K562 (cell line): ENCODE results near the gene PDE9A. TPM values are rescaled to one million over a fixed set of nuclear protein-coding genes. Genes with fewer than 3 reads are reported as not detected.
A peak's percentile ranks its signal among the peaks of the same experiment; 100 is the strongest.

Experiments
- ATAC-seq: fragments of 200-7000 bp; cut with Tn5 transposase; 3 replicates; pipeline ENCODE4 v1.9.1; 2020; ENCODE audit warnings: moderate library complexity
- BruUV-seq: library from RNA; stranded (reverse); fragments of 400-500 nt; replicated peaks from 2 replicates; lab custom pipeline; 2021; lab: Mats Ljungman, UMichigan
- CTCF ChIA-PET: fragments of 300-600 bp; formaldehyde crosslinking; extraction: SDS; loops from one replicate; lab custom pipeline; 2021; ENCODE audit warnings: low intra/inter-chr PET ratio; lab: Yijun Ruan, JAX
- POLR2A ChIA-PET: fragments of 300-600, 350-650 bp; sonication (Branson Sonifier 250); formaldehyde crosslinking; extraction: SDS; loops from one replicate; lab custom pipeline; 2021; ENCODE audit warnings: antibody characterized with exemption, inconsistent platforms; lab: Yijun Ruan, JAX
- DNase-seq, 4 experiments: peaks; one replicate each; pipeline versions ENCODE4 v3.0.0 to v3.0.0-alpha.2; 2011 to 2018; ENCODE audit warnings: low spot score in 3 of 4, mixed read lengths in 3 of 4; ENCODE audit errors: extremely low read depth in 1 of 4
- FAIRE-seq: peaks from 2 replicates; lab custom pipeline; 2011; peaks lifted over from hg19 to GRCh38; lab: Jason Lieb, UNC
- H2AFZ ChIP-seq: 2 replicates; pipeline ENCODE4 v1.6.0; 2011; ENCODE audit warnings: low read depth, low read length, control low read depth, inconsistent platforms
- H3K27ac ChIP-seq: fragments of 200-600 bp; 3 replicates; pipeline ENCODE4 v1.8.0; 2011; ENCODE audit warnings: low read depth, mild to moderate bottlenecking, control low read depth, inconsistent platforms, low read length, moderate library complexity, mixed read lengths; ENCODE audit errors: extremely low read depth
- H3K27me3 ChIP-seq, 2 experiments: fragments of 300-600 bp in 1 of 2; 2 replicates in 1 of 2; 3 replicates in 1 of 2; pipeline versions ENCODE4 v1.6.0 to v1.8.0; 2011; ENCODE audit warnings: inconsistent platforms in 2 of 2, low read length in 2 of 2, mild to moderate bottlenecking in 1 of 2, mixed read lengths in 1 of 2, moderate library complexity in 1 of 2; ENCODE audit not compliant: control insufficient read depth in 2 of 2, insufficient read depth in 2 of 2
- H3K36me3 ChIP-seq: fragments of 300-600 bp; 3 replicates; pipeline ENCODE4 v1.8.0; 2011; ENCODE audit warnings: mild to moderate bottlenecking, low read length, inconsistent platforms; ENCODE audit not compliant: control insufficient read depth, insufficient read depth
- H3K4me1 ChIP-seq, 2 experiments: fragments of 200-600 bp in 1 of 2; replicated peaks in 1 of 2; 2 replicates in 1 of 2; 3 replicates in 1 of 2; pipeline versions ENCODE4 v1.5.1 to v1.8.0; 2011; ENCODE audit warnings: inconsistent platforms in 2 of 2, low read length in 2 of 2, mild to moderate bottlenecking in 1 of 2, mixed read lengths in 1 of 2, moderate library complexity in 1 of 2; ENCODE audit not compliant: control insufficient read depth in 2 of 2, insufficient read depth in 2 of 2
- H3K4me2 ChIP-seq: 2 replicates; pipeline ENCODE4 v1.6.1; 2011; ENCODE audit warnings: low read length, control low read depth, inconsistent platforms, mixed read lengths; ENCODE audit not compliant: insufficient read depth
- H3K4me3 ChIP-seq: fragments of 200-600 bp; sonication (generic), shearing (Covaris generic); 2 replicates; pipeline ENCODE4 v1.5.1; 2016; ENCODE audit warnings: control low read depth, inconsistent platforms
- H3K79me2 ChIP-seq: fragments of 200-600 bp; 3 replicates; pipeline ENCODE4 v1.8.0; 2011; ENCODE audit warnings: low read length, inconsistent platforms; ENCODE audit not compliant: control insufficient read depth, insufficient read depth
- H3K9ac ChIP-seq, 2 experiments: 2 replicates each; pipeline versions ENCODE4 v1.6.0 to v1.6.1; 2011; ENCODE audit warnings: low read depth in 2 of 2, low read length in 2 of 2, control low read depth in 1 of 2, inconsistent platforms in 1 of 2, mild to moderate bottlenecking in 1 of 2, mixed read lengths in 1 of 2; ENCODE audit not compliant: insufficient read depth in 1 of 2
- H3K9me1 ChIP-seq: one replicate; pipeline ENCODE4 v1.6.0; 2011; ENCODE audit warnings: inconsistent platforms, mild to moderate bottlenecking, low read length, moderate library complexity; ENCODE audit not compliant: control insufficient read depth, insufficient read depth
- H3K9me3 ChIP-seq: replicated peaks from 2 replicates; pipeline ENCODE4 v1.5.1; 2011; ENCODE audit warnings: low read depth, low read length, inconsistent platforms; ENCODE audit not compliant: control insufficient read depth, insufficient read depth
- H4K20me1 ChIP-seq: replicated peaks from 2 replicates; pipeline ENCODE4 v1.6.1; 2011; ENCODE audit warnings: low read length, inconsistent platforms, mixed read lengths; ENCODE audit not compliant: control insufficient read depth, insufficient read depth
- BACH1 ChIP-seq: fragments of 200-800 bp; sonication (Bioruptor generic); IDR thresholded peaks from 2 replicates; pipeline ENCODE4 v1.6.1; 2016; ENCODE audit warnings: missing genetic modification characterization, missing compliant biosample characterization
- CBFA2T2 ChIP-seq: fragments of 450-650 bp; conservative IDR thresholded peaks from 2 replicates; pipeline ENCODE4 v1.6.1; 2017; ENCODE audit warnings: mild to moderate bottlenecking
- CBFA2T3 ChIP-seq: fragments of 450-650 bp; IDR thresholded peaks from 2 replicates; pipeline ENCODE4 v1.6.1; 2017
- DPF2 ChIP-seq: fragments of 450-650 bp; IDR thresholded peaks from 2 replicates; pipeline ENCODE4 v1.6.1; 2016
- HIVEP1 ChIP-seq: fragments of 250-450 bp; sonication (Bioruptor Pico); IDR thresholded peaks from 2 replicates; pipeline ENCODE4 v1.4.0; 2020; ENCODE audit warnings: mild to moderate bottlenecking
- HNRNPK ChIP-seq: fragments of 200-400 bp; formaldehyde crosslinking; IDR thresholded peaks from one replicate; pipeline ENCODE4 v1.6.1; 2018; ENCODE audit warnings: mild to moderate bottlenecking, low read depth, low read length; ENCODE audit not compliant: poor library complexity, severe bottlenecking
- MCM2 ChIP-seq: fragments of 450-650 bp; IDR thresholded peaks from 2 replicates; pipeline ENCODE4 v1.6.1; 2017; ENCODE audit warnings: low read depth, mild to moderate bottlenecking
- MECOM ChIP-seq: fragments of 250-450 bp; sonication (Bioruptor Pico); IDR thresholded peaks from 2 replicates; pipeline ENCODE4 v1.8.0; 2022; ENCODE audit warnings: inconsistent platforms
- MIER1 ChIP-seq: fragments of 450-650 bp; IDR thresholded peaks from 2 replicates; pipeline ENCODE4 v1.6.1; 2016; ENCODE audit warnings: antibody characterized with exemption, mild to moderate bottlenecking, low read depth
- PRPF4 ChIP-seq: fragments of 200-400 bp; formaldehyde crosslinking; IDR thresholded peaks from one replicate; pipeline ENCODE4 v1.6.1; 2017; ENCODE audit warnings: low read length, low read depth, mild to moderate bottlenecking; ENCODE audit not compliant: insufficient read depth, poor library complexity, severe bottlenecking
- RAD21 ChIP-seq, 2 experiments: fragments of 250-450 bp in 1 of 2; fragments of 450-650 bp in 1 of 2; sonication (Bioruptor Pico) in 1 of 2; formaldehyde crosslinking in 1 of 2; IDR thresholded peaks in 1 of 2; conservative IDR thresholded peaks in 1 of 2; 2 replicates each; pipeline versions ENCODE4 v1.4.0 to v1.8.0; 2020 to 2022; ENCODE audit warnings: mild to moderate bottlenecking in 2 of 2, moderate library complexity in 1 of 2
- TAL1 ChIP-seq: fragments of 450-650 bp; IDR thresholded peaks from 2 replicates; pipeline ENCODE4 v1.6.1; 2016; ENCODE audit warnings: mild to moderate bottlenecking
- TEAD4 ChIP-seq, 2 experiments: sonication (generic) in 1 of 2; formaldehyde crosslinking in 1 of 2; IDR thresholded peaks; 2 replicates each; pipeline versions ENCODE4 v1.6.1 to v1.8.0; 2012 to 2022; ENCODE audit warnings: borderline replicate concordance in 1 of 2, inconsistent platforms in 1 of 2, low read length in 1 of 2, mild to moderate bottlenecking in 1 of 2, missing genetic modification reagents in 1 of 2
- TFAM ChIP-seq: fragments of 250-450 bp; sonication (Bioruptor Pico); conservative IDR thresholded peaks from 2 replicates; pipeline ENCODE4 v1.5.0; 2021; ENCODE audit warnings: mild to moderate bottlenecking, moderate library complexity
- ZNF146 ChIP-seq: IDR thresholded peaks from one replicate; pipeline ENCODE4 v1.6.1; 2018; ENCODE audit warnings: missing compliant biosample characterization; ENCODE audit not compliant: unreplicated experiment
- ZNF644 ChIP-seq: fragments of 200-800 bp; sonication (Bioruptor generic); IDR thresholded peaks from 2 replicates; pipeline ENCODE4 v1.6.1; 2016; ENCODE audit warnings: low read depth, missing genetic modification characterization, missing compliant biosample characterization
- ZNF764 ChIP-seq: fragments of 250-450 bp; sonication (Bioruptor Pico); IDR thresholded peaks from 2 replicates; pipeline ENCODE4 v1.4.0; 2020; ENCODE audit warnings: low read depth, mild to moderate bottlenecking, moderate library complexity
- WGBS: fragments of 100-300 bp; shearing (Covaris generic); methylation state at CpG from one replicate; pipeline ENCODE4 v1.1.6; 2016; ENCODE audit warnings: low coverage, mixed read lengths; ENCODE audit not compliant: insufficient coverage; ENCODE audit errors: missing lambda C conversion rate; 5-methylcytosine and 5-hydroxymethylcytosine counted together
- in situ Hi-C: fragments of 300-500 bp; cut with MboI; formaldehyde crosslinking; loops from 4 replicates; pipeline ENCODE4 v1.15.0; 2018; ENCODE audit warnings: inconsistent platforms, mixed read lengths
- intact Hi-C: fragments of 100-400 bp; cut with micrococcal nuclease; formaldehyde crosslinking; loops from 2 replicates; pipeline ENCODE4 v1.14.2; 2022
- polyA plus RNA-seq, 8 experiments: library from polyadenylated mRNA; depleted of rRNA in 4 of 8; stranded (reverse) in 5 of 8; unstranded in 3 of 8; fragments of >200 nt; fragmentation: Nextera tagmentation in 2 of 8; fragmentation: Illumina TruSeq in 1 of 8; extraction: Ambion mirVana in 2 of 8; extraction: Trizol in 1 of 8; gene quantifications; 2 replicates each; pipeline versions ENCODE4 v1.2.1 to v1.2.3, GENCODE V29; 2011 to 2014; ENCODE audit warnings: inconsistent platforms in 1 of 8, missing spikeins in 1 of 8
- total RNA-seq, 7 experiments: library from RNA; depleted of rRNA in 6 of 7; stranded (reverse); fragments of >200 nt in 6 of 7; fragmentation: Illumina TruSeq in 2 of 7; extraction: Trizol in 2 of 7; gene quantifications; 2 replicates each; pipeline versions ENCODE4 v1.2.1 to v1.2.3, GENCODE V29; 2011 to 2021; ENCODE audit warnings: low replicate concordance in 1 of 7
- TF ChIP-seq, protein P1 (sequence below): sonication (generic); formaldehyde crosslinking; IDR thresholded peaks from 2 replicates; pipeline ENCODE4 v1.8.1; 2023; ENCODE audit warnings: mild to moderate bottlenecking, missing genetic modification reagents

PDE9A gene
- total and polyA plus RNA-seq, 9 of the 15 experiments (the other 6 are each of a cell fraction or from before 2014, with no cell fraction given) = 0.07 to 0.27 TPM; not detected in 7

DNA sequence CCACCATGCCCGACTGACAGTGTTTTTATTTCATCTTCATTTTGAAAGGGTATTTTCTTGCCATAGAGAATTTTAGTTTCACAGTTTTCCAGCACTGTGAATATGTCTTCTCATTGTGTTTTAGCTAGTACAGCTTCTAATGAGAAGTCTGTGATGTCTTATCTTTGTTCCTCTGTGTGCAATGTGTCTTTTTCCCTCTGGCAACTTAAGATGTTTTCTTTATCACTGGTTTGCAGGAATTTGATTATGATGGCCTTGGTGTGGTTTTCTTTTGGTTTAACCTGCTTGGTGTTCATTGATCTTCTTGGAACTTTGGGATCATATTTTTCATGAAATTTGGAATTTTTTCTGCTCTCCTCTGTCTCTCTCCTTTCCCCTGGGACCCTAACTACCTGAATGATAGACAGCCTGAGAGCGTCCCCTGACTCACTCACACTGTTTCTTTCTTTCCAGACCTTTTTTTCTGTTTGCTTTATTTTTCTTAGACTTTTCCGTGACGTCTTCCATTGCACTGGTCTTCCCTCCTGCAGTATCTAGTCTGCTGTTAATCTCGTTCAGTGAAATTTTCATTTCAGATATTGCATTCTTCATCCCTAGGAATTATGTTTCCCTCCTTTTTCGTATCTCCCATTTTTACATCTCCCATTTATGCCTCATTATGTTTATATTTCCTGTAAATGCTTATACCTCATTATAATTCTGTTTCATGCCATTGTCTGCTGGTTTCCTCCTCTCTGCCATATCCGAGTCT, 48.5 kb downstream of the PDE9A start:
- no peaks in the 10 kb centered on the region for H4K20me1 ChIP-seq
- ChIA-PET CTCF (no interaction called here), POLR2A (no interaction called here)
- FAIRE-seq = peak; percentile 56
- intact Hi-C loops = loop anchor here (10.0 kb wide), 1 partner anchor 73 kb away; no protein-coding TSS in a partner anchor
- WGBS = 0% methylated on average over 6 of the region's 7 CpGs
- ATAC-seq = no peak
- H3K27me3 ChIP-seq = peaks cover 41 to 59% of the 10 kb centered on the region in 2 experiments
- DNase-seq = no peak
- no peak overlapping the region for H3K4me3 ChIP-seq
- H3K4me1 ChIP-seq = no peaks in the 10 kb centered on the region; a peak in 1 of 5 replicates
- H2AFZ ChIP-seq = no peak overlapping the region
- no peaks in the 10 kb centered on the region for H3K36me3 ChIP-seq
- no peak overlapping the region for H3K4me2 ChIP-seq
- no TSS peak for BruUV-seq
- H3K9me1 ChIP-seq = no peaks in the 10 kb centered on the region
- H3K79me2 ChIP-seq = no peaks in the 10 kb centered on the region
- H3K9me3 ChIP-seq = no peaks in the 10 kb centered on the region
- in situ Hi-C loops = no loop called here
- H3K9ac ChIP-seq = no peak overlapping the region
- no peak overlapping the region for H3K27ac ChIP-seq
- TF ChIP-seq, protein P1, sequence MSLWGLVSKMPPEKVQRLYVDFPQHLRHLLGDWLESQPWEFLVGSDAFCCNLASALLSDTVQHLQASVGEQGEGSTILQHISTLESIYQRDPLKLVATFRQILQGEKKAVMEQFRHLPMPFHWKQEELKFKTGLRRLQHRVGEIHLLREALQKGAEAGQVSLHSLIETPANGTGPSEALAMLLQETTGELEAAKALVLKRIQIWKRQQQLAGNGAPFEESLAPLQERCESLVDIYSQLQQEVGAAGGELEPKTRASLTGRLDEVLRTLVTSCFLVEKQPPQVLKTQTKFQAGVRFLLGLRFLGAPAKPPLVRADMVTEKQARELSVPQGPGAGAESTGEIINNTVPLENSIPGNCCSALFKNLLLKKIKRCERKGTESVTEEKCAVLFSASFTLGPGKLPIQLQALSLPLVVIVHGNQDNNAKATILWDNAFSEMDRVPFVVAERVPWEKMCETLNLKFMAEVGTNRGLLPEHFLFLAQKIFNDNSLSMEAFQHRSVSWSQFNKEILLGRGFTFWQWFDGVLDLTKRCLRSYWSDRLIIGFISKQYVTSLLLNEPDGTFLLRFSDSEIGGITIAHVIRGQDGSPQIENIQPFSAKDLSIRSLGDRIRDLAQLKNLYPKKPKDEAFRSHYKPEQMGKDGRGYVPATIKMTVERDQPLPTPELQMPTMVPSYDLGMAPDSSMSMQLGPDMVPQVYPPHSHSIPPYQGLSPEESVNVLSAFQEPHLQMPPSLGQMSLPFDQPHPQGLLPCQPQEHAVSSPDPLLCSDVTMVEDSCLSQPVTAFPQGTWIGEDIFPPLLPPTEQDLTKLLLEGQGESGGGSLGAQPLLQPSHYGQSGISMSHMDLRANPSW (CRISPR knock-in tag) = no peak
- no peak for TF ChIP-seq MCM2
- no peak for TF ChIP-seq TFAM
- TF ChIP-seq BACH1 (tag) = no peak
- peak; percentile 75; the same call in 1 of the 2 replicates for TF ChIP-seq TAL1
- no peak for TF ChIP-seq ZNF146
- no peak for TF ChIP-seq RAD21 (CRISPR knock-in tag; conservative IDR thresholded peaks at IDR 0.05 in 1 of 2, IDR thresholded peaks at IDR 0.05 in 1 of 2)
- no peak for TF ChIP-seq MIER1
- no peak for TF ChIP-seq MECOM (CRISPR knock-in tag)
- TF ChIP-seq ZNF764 = no peak
- TF ChIP-seq HIVEP1 (CRISPR knock-in tag) = no peak
- TF ChIP-seq ZNF644 (tag) = no peak
- no peak for TF ChIP-seq HNRNPK
- no peak for TF ChIP-seq PRPF4
- TF ChIP-seq CBFA2T3 = peak; percentile 71
- TF ChIP-seq CBFA2T2 = peak; percentile 55
- peak; percentile 32; the same call in 1 of the 2 replicates for TF ChIP-seq TEAD4 (IDR thresholded peaks at IDR 0.05; ENCODE audit: low read length)
- TF ChIP-seq TEAD4 (CRISPR knock-in tag; IDR thresholded peaks at IDR 0.05; ENCODE audit: borderline replicate concordance) = no peak
- TF ChIP-seq DPF2 = peak; percentile 31; the same call in 1 of the 2 replicates
